Measurements from ENCODE around the gene GPR82.
"Not testable (repeated sequence)": the region's sequence is repeated elsewhere in the genome, so short reads cannot be mapped to it uniquely, and the experiment has no call there.

Gene GPR82

GRCh38 chrX:41723826-41724225, at the start of gene GPR82:
TSS of gene GPR82 (plus strand) at chrX:41724181. CDS start at chrX:41727027, 2,846 bp downstream.
- no peaks in the 10 kb centered on the region for H3K36me3 ChIP-seq (ENCODE audit: insufficient read depth, low read length)
- H3K9me3 ChIP-seq (ENCODE audit: low read length), result peaks cover 1% of the 10 kb centered on the region
- H3K4me1 ChIP-seq (ENCODE audit: insufficient read depth, low read length), result peaks cover 4% of the 10 kb centered on the region
- H2AFZ ChIP-seq (ENCODE audit: low read depth, low read length), result no peak within 1 kb of the TSS
- no peak within 1 kb of the TSS for H3K4me3 ChIP-seq (ENCODE audit: low read length)
- no peaks in the 10 kb centered on the region for H3K27me3 ChIP-seq (ENCODE audit: insufficient read depth, low read length)

GRCh38 chrX:41676361-41676760, 47.6 kb upstream of the GPR82 start:
- H3K4me1 ChIP-seq (ENCODE audit: insufficient read depth, low read length); H3K9me3 ChIP-seq (ENCODE audit: low read length); H3K4me3 ChIP-seq (ENCODE audit: low read length); H3K27me3 ChIP-seq (ENCODE audit: insufficient read depth, low read length); H2AFZ ChIP-seq (ENCODE audit: low read depth, low read length); H3K36me3 ChIP-seq (ENCODE audit: insufficient read depth, low read length): not testable (repeated sequence)

GRCh38 chrX:41677183-41678060, 46.6 kb upstream of the GPR82 start:
- Histone ChIP-seq H3K4me3 (ENCODE audit: low read length) (no peak overlapping the region), H3K9me3 (ENCODE audit: low read length) (no peaks in the 10 kb centered on the region), H3K36me3 (ENCODE audit: insufficient read depth, low read length) (no peaks in the 10 kb centered on the region), H3K27me3 (ENCODE audit: insufficient read depth, low read length) (no peaks in the 10 kb centered on the region), H3K4me1 (ENCODE audit: insufficient read depth, low read length) (no peaks in the 10 kb centered on the region), H2AFZ (ENCODE audit: low read depth, low read length) (no peak overlapping the region)

GRCh38 chrX:41684138-41684537, 39.8 kb upstream of the GPR82 start:
- H3K4me1 ChIP-seq (ENCODE audit: insufficient read depth, low read length), result no peaks in the 10 kb centered on the region
- H3K9me3 ChIP-seq (ENCODE audit: low read length), result no peaks in the 10 kb centered on the region
- H2AFZ ChIP-seq (ENCODE audit: low read depth, low read length), result no peak overlapping the region
- no peaks in the 10 kb centered on the region for H3K27me3 ChIP-seq (ENCODE audit: insufficient read depth, low read length)
- no peak overlapping the region for H3K4me3 ChIP-seq (ENCODE audit: low read length)
- H3K36me3 ChIP-seq (ENCODE audit: insufficient read depth, low read length), result no peaks in the 10 kb centered on the region

GRCh38 chrX:41684940-41685339, 39.0 kb upstream of the GPR82 start:
- Histone ChIP-seq H3K27me3 (ENCODE audit: insufficient read depth, low read length) (no peaks in the 10 kb centered on the region), H2AFZ (ENCODE audit: low read depth, low read length) (no peak overlapping the region), H3K36me3 (ENCODE audit: insufficient read depth, low read length) (no peaks in the 10 kb centered on the region), H3K4me1 (ENCODE audit: insufficient read depth, low read length) (no peaks in the 10 kb centered on the region), H3K4me3 (ENCODE audit: low read length) (no peak overlapping the region), H3K9me3 (ENCODE audit: low read length) (no peaks in the 10 kb centered on the region)

GRCh38 chrX:41686788-41687187, 37.2 kb upstream of the GPR82 start:
- Histone ChIP-seq H3K9me3 (ENCODE audit: low read length) (no peaks in the 10 kb centered on the region), H3K4me3 (ENCODE audit: low read length) (no peak overlapping the region), H3K27me3 (ENCODE audit: insufficient read depth, low read length) (no peaks in the 10 kb centered on the region), H2AFZ (ENCODE audit: low read depth, low read length) (no peak overlapping the region), H3K4me1 (ENCODE audit: insufficient read depth, low read length) (no peaks in the 10 kb centered on the region), H3K36me3 (ENCODE audit: insufficient read depth, low read length) (no peaks in the 10 kb centered on the region)

GRCh38 chrX:41688156-41688555, 35.8 kb upstream of the GPR82 start:
- Histone ChIP-seq H3K27me3 (ENCODE audit: insufficient read depth, low read length) (no peaks in the 10 kb centered on the region), H3K9me3 (ENCODE audit: low read length) (no peaks in the 10 kb centered on the region), H2AFZ (ENCODE audit: low read depth, low read length) (no peak overlapping the region), H3K4me3 (ENCODE audit: low read length) (no peak overlapping the region), H3K4me1 (ENCODE audit: insufficient read depth, low read length) (no peaks in the 10 kb centered on the region), H3K36me3 (ENCODE audit: insufficient read depth, low read length) (no peaks in the 10 kb centered on the region)

- no peaks in the 10 kb centered on the region for H3K9me3 ChIP-seq (ENCODE audit: low read length)
- H2AFZ ChIP-seq (ENCODE audit: low read depth, low read length), result no peak within 1 kb of the TSS
- H3K4me1 ChIP-seq (ENCODE audit: insufficient read depth, low read length), result no peaks in the 10 kb centered on the region
- no peak within 1 kb of the TSS for H3K4me3 ChIP-seq (ENCODE audit: low read length)
- H3K27me3 ChIP-seq (ENCODE audit: insufficient read depth, low read length), result no peaks in the 10 kb centered on the region
- H3K36me3 ChIP-seq (ENCODE audit: insufficient read depth, low read length), result no peaks in the 10 kb centered on the region
These were observed 35.1 kb upstream of the GPR82 start, which contains the start of gene GPR34 for GRCh38 chrX:41688835-41689234. TSS of gene GPR34 (plus strand) at chrX:41688973. CDS start at chrX:41695634, 6,661 bp downstream.

- no peaks in the 10 kb centered on the region for H3K36me3 ChIP-seq (ENCODE audit: insufficient read depth, low read length)
- no peaks in the 10 kb centered on the region for H3K9me3 ChIP-seq (ENCODE audit: low read length)
- H3K4me1 ChIP-seq (ENCODE audit: insufficient read depth, low read length), result no peaks in the 10 kb centered on the region
These were observed 34.3 kb upstream of the GPR82 start for GRCh38 chrX:41689711-41690110.

GRCh38 chrX:41692162-41692749, 31.7 kb upstream of the GPR82 start:
- no peaks in the 10 kb centered on the region for H3K36me3 ChIP-seq (ENCODE audit: insufficient read depth, low read length)
- no peaks in the 10 kb centered on the region for H3K27me3 ChIP-seq (ENCODE audit: insufficient read depth, low read length)
- no peaks in the 10 kb centered on the region for H3K4me1 ChIP-seq (ENCODE audit: insufficient read depth, low read length)
- H3K4me3 ChIP-seq (ENCODE audit: low read length), result no peak overlapping the region
- H3K9me3 ChIP-seq (ENCODE audit: low read length), result no peaks in the 10 kb centered on the region
- H2AFZ ChIP-seq (ENCODE audit: low read depth, low read length), result no peak overlapping the region

More at GRCh38 chrX:41689711-41690110, 34.3 kb upstream of the GPR82 start:
- Histone ChIP-seq H3K4me3 (ENCODE audit: low read length) (no peak overlapping the region), H2AFZ (ENCODE audit: low read depth, low read length) (no peak overlapping the region), H3K27me3 (ENCODE audit: insufficient read depth, low read length) (no peaks in the 10 kb centered on the region)

GRCh38 chrX:41693024-41693423, 31.0 kb upstream of the GPR82 start:
- H2AFZ ChIP-seq (ENCODE audit: low read depth, low read length), result no peak overlapping the region
- H3K4me1 ChIP-seq (ENCODE audit: insufficient read depth, low read length), result no peaks in the 10 kb centered on the region
- no peak overlapping the region for H3K4me3 ChIP-seq (ENCODE audit: low read length)
- no peaks in the 10 kb centered on the region for H3K36me3 ChIP-seq (ENCODE audit: insufficient read depth, low read length)
- H3K27me3 ChIP-seq (ENCODE audit: insufficient read depth, low read length), result no peaks in the 10 kb centered on the region
- H3K9me3 ChIP-seq (ENCODE audit: low read length), result no peaks in the 10 kb centered on the region

GRCh38 chrX:41695426-41695825, 28.6 kb upstream of the GPR82 start:
- Histone ChIP-seq H3K4me1 (ENCODE audit: insufficient read depth, low read length) (no peaks in the 10 kb centered on the region), H2AFZ (ENCODE audit: low read depth, low read length) (no peak overlapping the region), H3K36me3 (ENCODE audit: insufficient read depth, low read length) (no peaks in the 10 kb centered on the region), H3K9me3 (ENCODE audit: low read length) (no peaks in the 10 kb centered on the region), H3K27me3 (ENCODE audit: insufficient read depth, low read length) (no peaks in the 10 kb centered on the region), H3K4me3 (ENCODE audit: low read length) (no peak overlapping the region)

GRCh38 chrX:41703574-41704029, 20.4 kb upstream of the GPR82 start:
- Histone ChIP-seq H3K4me1 (ENCODE audit: insufficient read depth, low read length) (no peaks in the 10 kb centered on the region), H3K27me3 (ENCODE audit: insufficient read depth, low read length) (no peaks in the 10 kb centered on the region), H2AFZ (ENCODE audit: low read depth, low read length) (no peak overlapping the region), H3K36me3 (ENCODE audit: insufficient read depth, low read length) (no peaks in the 10 kb centered on the region), H3K4me3 (ENCODE audit: low read length) (no peak overlapping the region), H3K9me3 (ENCODE audit: low read length) (no peaks in the 10 kb centered on the region)
